ENCODE measurements around the gene FOXRED1. TPM values are rescaled to one million over a fixed set of nuclear protein-coding genes. Genes with fewer than 3 reads are reported as not detected.
A peak's percentile ranks its signal among the peaks of the same experiment; 100 is the strongest.
"Not testable (repeated sequence)": the region's sequence is repeated elsewhere in the genome, so short reads cannot be mapped to it uniquely, and the experiment has no call there.

FOXRED1 gene
- total and polyA plus RNA-seq, 10 of the 15 experiments (the other 5 are each of a cell fraction or from before 2014, with no cell fraction given), result 9.9 to 67.7 (median 38.0) TPM

GRCh38 chr11:126308771-126309170 is 39.8 kb downstream of the FOXRED1 start:
- POLR2A ChIA-PET; intact Hi-C loops (cut with micrococcal nuclease; ENCODE audit: unreplicated experiment); ATAC-seq; H3K4me3 ChIP-seq; H3K9me3 ChIP-seq (replicated peaks; ENCODE audit: control insufficient read depth, insufficient read depth, low read length); H3K27me3 ChIP-seq (replicated peaks in 1 of 2; ENCODE audit: control insufficient read depth in 2 of 2, insufficient read depth in 2 of 2, low read length in 1 of 2); DNase-seq (ENCODE audit: low read depth, low spot score); H4K20me1 ChIP-seq (ENCODE audit: control insufficient read depth, insufficient read depth); H3K9ac ChIP-seq (ENCODE audit: control insufficient read depth, insufficient read depth, low read length); H3K4me2 ChIP-seq (ENCODE audit: control insufficient read depth, insufficient read depth); BruUV-seq (replicated peaks); FAIRE-seq; H3K27ac ChIP-seq (ENCODE audit: control insufficient read depth, insufficient read depth); in situ Hi-C loops (cut with MboI); H2AFZ ChIP-seq (ENCODE audit: control insufficient read depth, low read depth, low read length): not testable (repeated sequence)
- H3K4me1 ChIP-seq (ENCODE audit: control insufficient read depth, insufficient read depth, low read length), result peaks cover 44% of the 10 kb centered on the region
- H3K79me2 ChIP-seq (ENCODE audit: control insufficient read depth, insufficient read depth, low read length), result peaks cover 22% of the 10 kb centered on the region
- 97% methylated on average over 3 of the region's 4 CpGs for WGBS (ENCODE audit: insufficient coverage, insufficient replicate concordance, low lambda C conversion rate, missing lambda C conversion rate)
- H3K36me3 ChIP-seq (ENCODE audit: control insufficient read depth in 2 of 2, insufficient read depth in 2 of 2, low read length in 1 of 2), result peaks cover 1 to 14% of the 10 kb centered on the region in 2 experiments; a peak in 1 of 4 replicates
- RAD21 ChIA-PET (ENCODE audit: unreplicated experiment), result interaction anchor here (0.6 to 1.2 kb wide), 3 partner anchors 28 to 172 kb away, joined by 3 to 4 read pairs (median 3); no protein-coding TSS in a partner anchor
- CTCF ChIA-PET, result interaction anchor here (0.9 to 10.0 kb wide), 6 partner anchors 10 to 174 kb away, joined by 3 to 232 read pairs (median 4); no protein-coding TSS in a partner anchor
- SMC1A ChIA-PET (ENCODE audit: uncharacterized antibody, unreplicated experiment), result interaction anchor here (6.5 kb wide), 1 partner anchor 171 kb away, joined by 78 read pairs; no protein-coding TSS in a partner anchor

GRCh38 chr11:126310200-126310991 is 41.4 kb downstream of the FOXRED1 start:
- in situ Hi-C loops (cut with MboI) (no loop called here), intact Hi-C loops (cut with micrococcal nuclease; ENCODE audit: unreplicated experiment) (loop anchor here (1.0 to 10.0 kb wide), 7 partner anchors 44 to 674 kb away; partner anchors contain the start of gene ST3GAL4)
- Histone ChIP-seq H3K27me3 (replicated peaks in 1 of 2; ENCODE audit: control insufficient read depth in 2 of 2, insufficient read depth in 2 of 2, low read length in 1 of 2) (no peaks in the 10 kb centered on the region), H2AFZ (ENCODE audit: control insufficient read depth, low read depth, low read length) (no peak overlapping the region), H3K4me3 (no peak overlapping the region), H3K4me1 (ENCODE audit: control insufficient read depth, insufficient read depth, low read length) (peaks cover 44% of the 10 kb centered on the region), H3K79me2 (ENCODE audit: control insufficient read depth, insufficient read depth, low read length) (peaks cover 12% of the 10 kb centered on the region), H3K9me3 (replicated peaks; ENCODE audit: control insufficient read depth, insufficient read depth, low read length) (no peaks in the 10 kb centered on the region; the same call in none of the 3 replicates), H3K27ac (ENCODE audit: control insufficient read depth, insufficient read depth) (no peak overlapping the region), H3K4me2 (ENCODE audit: control insufficient read depth, insufficient read depth) (peak overlapping the region; percentile 18; the same call in 1 of the 2 replicates), H3K36me3 (ENCODE audit: control insufficient read depth in 2 of 2, insufficient read depth in 2 of 2, low read length in 1 of 2) (peaks cover 1 to 16% of the 10 kb centered on the region in 2 experiments), H3K9ac (ENCODE audit: control insufficient read depth, insufficient read depth, low read length) (no peak overlapping the region), H4K20me1 (ENCODE audit: control insufficient read depth, insufficient read depth) (no peaks in the 10 kb centered on the region)
- peak; percentile 74 for ATAC-seq
- FAIRE-seq, result peak; percentile 7
- no TSS peak for BruUV-seq (replicated peaks)
- ChIA-PET POLR2A (interaction anchor here (1.0 to 1.7 kb wide), 3 partner anchors 10 to 170 kb away, joined by 3 to 5 read pairs (median 5); no protein-coding TSS in a partner anchor), SMC1A (ENCODE audit: uncharacterized antibody, unreplicated experiment) (interaction anchor here (0.8 to 6.5 kb wide), 19 partner anchors 9 to 1033 kb away, joined by 3 to 78 read pairs (median 5); partner anchors contain the start of gene ST3GAL4), RAD21 (ENCODE audit: unreplicated experiment) (interaction anchor here (0.7 to 3.0 kb wide), 20 partner anchors 9 to 1035 kb away, joined by 3 to 36 read pairs (median 4); partner anchors contain the start of gene ST3GAL4), CTCF (interaction anchor here (0.6 to 10.0 kb wide), 42 partner anchors 8 to 764 kb away, joined by 3 to 232 read pairs (median 4); partner anchors contain the start of genes FOXRED1, SRPRA and ST3GAL4)
- no peak for DNase-seq (ENCODE audit: low read depth, low spot score)
- 70% methylated on average over 12 of the region's 12 CpGs for WGBS (ENCODE audit: insufficient coverage, insufficient replicate concordance, low lambda C conversion rate, missing lambda C conversion rate)
- TF ChIP-seq POLR2AphosphoS5 (IDR thresholded peaks at IDR 0.05; ENCODE audit: low read length) (no peak), CHD2 (IDR thresholded peaks at IDR 0.05; ENCODE audit: borderline replicate concordance, low read depth, low read length) (no peak), NR2C1 (IDR thresholded peaks at IDR 0.05) (no peak), HDAC6 (IDR thresholded peaks at IDR 0.05; ENCODE audit: unreplicated experiment) (no peak), SIX5 (IDR thresholded peaks at IDR 0.05; ENCODE audit: low read depth, low read length, severe bottlenecking) (no peak), E2F4 (IDR thresholded peaks at IDR 0.05; ENCODE audit: low read depth, low read length) (no peak), CBX3 (IDR thresholded peaks at IDR 0.05; ENCODE audit: borderline replicate concordance, low read depth) (no peak), EED (IDR thresholded peaks at IDR 0.05; ENCODE audit: low read depth) (no peak), TAF1 (IDR thresholded peaks at IDR 0.05; ENCODE audit: borderline replicate concordance, low read depth, low read length) (no peak), BRCA1 (IDR thresholded peaks at IDR 0.05; ENCODE audit: low read depth, low read length) (no peak)
- TF ChIP-seq, protein P1, sequence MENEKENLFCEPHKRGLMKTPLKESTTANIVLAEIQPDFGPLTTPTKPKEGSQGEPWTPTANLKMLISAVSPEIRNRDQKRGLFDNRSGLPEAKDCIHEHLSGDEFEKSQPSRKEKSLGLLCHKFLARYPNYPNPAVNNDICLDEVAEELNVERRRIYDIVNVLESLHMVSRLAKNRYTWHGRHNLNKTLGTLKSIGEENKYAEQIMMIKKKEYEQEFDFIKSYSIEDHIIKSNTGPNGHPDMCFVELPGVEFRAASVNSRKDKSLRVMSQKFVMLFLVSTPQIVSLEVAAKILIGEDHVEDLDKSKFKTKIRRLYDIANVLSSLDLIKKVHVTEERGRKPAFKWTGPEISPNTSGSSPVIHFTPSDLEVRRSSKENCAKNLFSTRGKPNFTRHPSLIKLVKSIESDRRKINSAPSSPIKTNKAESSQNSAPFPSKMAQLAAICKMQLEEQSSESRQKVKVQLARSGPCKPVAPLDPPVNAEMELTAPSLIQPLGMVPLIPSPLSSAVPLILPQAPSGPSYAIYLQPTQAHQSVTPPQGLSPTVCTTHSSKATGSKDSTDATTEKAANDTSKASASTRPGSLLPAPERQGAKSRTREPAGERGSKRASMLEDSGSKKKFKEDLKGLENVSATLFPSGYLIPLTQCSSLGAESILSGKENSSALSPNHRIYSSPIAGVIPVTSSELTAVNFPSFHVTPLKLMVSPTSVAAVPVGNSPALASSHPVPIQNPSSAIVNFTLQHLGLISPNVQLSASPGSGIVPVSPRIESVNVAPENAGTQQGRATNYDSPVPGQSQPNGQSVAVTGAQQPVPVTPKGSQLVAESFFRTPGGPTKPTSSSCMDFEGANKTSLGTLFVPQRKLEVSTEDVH (IDR thresholded peaks at IDR 0.05; ENCODE audit: low read depth, partially characterized antibody), result no peak

Measured in GM12878 (cell line).